Measurements from ENCODE around the gene ELP2.
"Not testable (repeated sequence)": the region's sequence is repeated elsewhere in the genome, so short reads cannot be mapped to it uniquely, and the experiment has no call there.

The ELP2 gene

DNA sequence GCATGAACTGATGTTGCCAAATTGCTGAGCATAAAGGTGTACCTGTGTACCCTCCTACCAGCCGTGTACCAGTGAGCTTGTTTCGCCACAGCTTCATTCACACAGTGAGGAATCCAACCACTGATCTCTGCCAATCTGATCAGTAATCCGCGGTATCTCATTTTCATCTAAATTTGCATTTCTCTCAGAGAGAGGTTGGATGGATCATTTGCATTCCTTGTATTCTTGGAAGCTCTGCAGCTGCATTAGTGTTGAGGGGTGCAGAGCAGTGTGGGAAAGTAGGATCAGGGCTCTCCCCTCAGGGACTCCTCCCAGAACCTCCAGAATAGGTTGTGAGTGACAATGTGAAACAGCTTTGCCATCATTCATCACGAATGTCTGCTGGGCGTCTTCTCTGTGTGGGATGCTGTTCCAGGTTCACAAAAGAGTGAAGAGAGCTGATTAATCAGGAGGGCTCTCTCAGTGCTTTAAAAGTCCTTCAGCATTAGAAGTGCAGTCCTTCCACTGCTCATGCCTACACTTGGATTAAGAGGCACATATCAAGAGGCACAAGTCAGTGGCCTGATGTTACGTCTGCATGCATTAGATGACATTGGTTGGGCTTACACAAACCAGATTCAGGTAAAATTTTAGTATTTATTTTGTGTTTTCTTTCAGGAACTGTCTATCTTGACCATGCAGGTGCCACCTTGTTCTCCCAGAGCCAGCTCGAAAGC is 65.1 kb downstream of the ELP2 start:
- DNase-seq = no peak

DNA sequence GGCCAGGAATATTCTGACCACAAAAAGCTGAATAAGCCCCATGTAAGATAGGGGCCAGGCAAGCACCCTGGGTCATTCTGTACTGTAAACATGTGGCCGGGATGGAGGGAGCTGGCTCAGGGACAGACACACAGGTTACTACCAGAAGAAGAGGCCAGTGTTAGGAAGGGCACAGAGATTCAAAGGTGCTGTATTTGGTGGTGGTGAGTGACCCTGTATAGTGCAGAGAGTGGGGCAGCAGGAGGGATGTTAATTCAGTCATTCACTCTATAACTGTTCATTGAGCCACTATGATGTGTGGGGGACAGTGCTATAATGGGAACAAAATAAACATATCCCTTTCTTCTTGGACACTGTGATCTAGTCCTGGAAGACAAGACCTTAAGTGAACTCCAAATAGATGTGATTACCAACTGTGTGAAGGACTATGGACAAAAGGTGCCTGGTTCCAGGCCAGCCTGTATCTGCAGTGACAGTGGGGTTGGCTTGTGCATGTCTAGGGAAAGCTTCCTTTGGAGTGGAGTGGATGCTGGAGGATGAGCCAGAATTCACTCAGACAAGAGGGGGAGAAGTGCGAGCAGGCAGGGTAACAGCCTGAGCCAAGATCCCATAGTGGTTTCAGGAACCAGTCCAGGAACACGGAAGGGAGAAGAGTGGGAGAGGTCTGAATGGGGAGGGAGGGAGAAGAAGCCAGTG is 65.9 kb downstream of the ELP2 start:
- no peak for DNase-seq

GRCh38 chr18:36196238-36196995 is 66.7 kb downstream of the ELP2 start:
- DNase-seq = no peak

- DNase-seq = no peak
These were observed 67.9 kb downstream of the ELP2 start for GRCh38 chr18:36197511-36198166.

- no peak for DNase-seq
These were observed 70.1 kb downstream of the ELP2 start for GRCh38 chr18:36199691-36200295.

GRCh38 chr18:36200354-36200771 is 70.7 kb downstream of the ELP2 start:
- no peak for DNase-seq

GRCh38 chr18:36201765-36202164 is 72.1 kb downstream of the ELP2 start:
- DNase-seq = no peak

DNA sequence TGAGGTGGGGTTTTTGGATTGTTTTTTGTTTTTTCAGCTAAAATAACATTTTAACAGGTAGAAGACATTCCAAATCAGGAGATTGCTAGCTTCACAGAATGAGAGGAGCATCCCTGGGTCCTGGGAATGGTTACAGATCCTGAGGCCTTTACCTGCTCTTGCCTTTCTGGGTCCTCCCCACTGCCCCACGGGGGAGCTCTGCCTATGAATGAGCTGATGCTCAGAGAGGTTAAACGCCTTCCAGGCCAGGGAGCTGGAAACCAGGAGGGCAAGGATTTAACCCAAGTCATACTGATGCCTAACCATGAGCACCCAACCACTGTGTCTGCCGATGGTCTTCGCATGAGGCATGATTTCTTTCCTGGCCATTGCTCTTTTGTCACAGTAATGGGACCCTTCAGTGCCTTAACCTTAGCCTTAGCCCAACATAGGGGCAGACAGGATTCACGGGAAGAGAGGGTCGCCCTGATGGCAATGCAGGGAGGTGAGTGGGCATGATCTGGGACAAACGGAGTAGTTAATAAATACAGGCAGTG is 73.7 kb downstream of the ELP2 start:
- no peak for DNase-seq

GRCh38 chr18:36205166-36205565 is 75.5 kb downstream of the ELP2 start:
- DNase-seq = no peak

GRCh38 chr18:36207303-36207702 is 77.6 kb downstream of the ELP2 start:
- no peak for DNase-seq

DNA sequence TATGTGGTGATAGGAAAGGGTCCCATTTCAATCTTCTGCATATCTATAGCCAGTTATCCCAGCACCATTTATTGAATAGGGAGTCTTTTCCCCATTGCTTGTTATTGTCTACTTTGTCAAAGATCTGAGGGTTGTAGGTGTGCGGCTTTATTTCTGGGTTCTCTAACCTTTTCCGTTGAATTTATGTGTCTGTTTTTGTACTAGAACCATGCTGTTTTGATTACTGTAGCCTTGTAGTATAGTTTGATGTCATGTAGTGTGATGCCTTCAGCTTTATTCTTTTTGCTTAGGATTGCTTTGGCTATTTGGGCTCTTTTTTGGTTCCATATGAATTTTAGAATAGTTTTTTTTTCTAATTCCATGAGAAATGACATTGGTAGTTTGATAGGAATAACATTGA is 78.3 kb downstream of the ELP2 start:
- DNase-seq = not testable (repeated sequence)

GRCh38 chr18:36211612-36212065 is 81.9 kb downstream of the ELP2 start:
- no peak for DNase-seq

- no peak for DNase-seq
These were observed 82.8 kb downstream of the ELP2 start for GRCh38 chr18:36212301-36213171.

DNA sequence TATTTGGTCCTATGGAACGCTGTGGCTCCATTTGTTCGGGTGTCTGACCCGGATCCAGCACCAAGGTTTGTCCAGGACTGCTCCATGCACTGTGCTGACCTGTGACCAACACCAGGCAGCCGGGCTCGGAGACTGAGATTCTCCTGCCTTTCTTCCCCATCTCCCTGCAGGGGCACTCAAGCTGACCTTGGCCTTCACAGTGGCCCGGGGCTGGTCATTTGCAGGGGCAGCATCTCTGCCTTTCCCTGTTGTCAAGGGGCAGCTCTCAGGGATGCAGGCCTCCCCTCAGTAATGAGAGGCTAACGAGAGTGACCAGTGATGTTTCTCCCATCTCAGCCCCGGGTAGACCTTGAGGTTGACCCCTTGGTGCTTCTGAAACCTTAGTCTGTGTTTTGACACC is 85.1 kb downstream of the ELP2 start:
- DNase-seq = no peak

- no peak for DNase-seq
These were observed 85.9 kb downstream of the ELP2 start for GRCh38 chr18:36215577-36215976.

DNA sequence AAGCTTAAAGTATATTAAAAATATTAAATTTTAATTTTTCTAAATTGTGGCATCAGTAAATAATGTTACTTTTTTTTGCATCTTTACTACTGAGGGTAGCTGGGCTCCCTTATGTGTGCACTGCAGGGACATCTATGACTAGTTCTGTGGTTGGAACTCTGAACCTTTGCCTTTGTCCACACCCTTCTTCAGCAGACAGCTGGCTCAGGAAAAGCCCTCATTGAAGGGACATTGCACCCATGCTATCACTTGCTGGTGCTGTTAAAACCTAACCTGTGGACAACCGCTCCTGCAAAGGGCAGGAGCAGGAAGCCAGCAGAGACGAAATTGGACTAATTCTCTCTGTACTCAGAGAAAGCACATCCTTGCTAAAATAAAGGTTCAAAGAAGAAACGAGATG is 87.6 kb downstream of the ELP2 start:
- DNase-seq = no peak

- DNase-seq = no peak
These were observed 99.5 kb downstream of the ELP2 start for GRCh38 chr18:36229188-36229587.

Measured in activated gamma-delta T cell (primary cell).